ENCODE data around the gene LRMDA.
"Not testable (repeated sequence)": the region's sequence is repeated elsewhere in the genome, so short reads cannot be mapped to it uniquely, and the experiment has no call there.

The LRMDA gene

DNA sequence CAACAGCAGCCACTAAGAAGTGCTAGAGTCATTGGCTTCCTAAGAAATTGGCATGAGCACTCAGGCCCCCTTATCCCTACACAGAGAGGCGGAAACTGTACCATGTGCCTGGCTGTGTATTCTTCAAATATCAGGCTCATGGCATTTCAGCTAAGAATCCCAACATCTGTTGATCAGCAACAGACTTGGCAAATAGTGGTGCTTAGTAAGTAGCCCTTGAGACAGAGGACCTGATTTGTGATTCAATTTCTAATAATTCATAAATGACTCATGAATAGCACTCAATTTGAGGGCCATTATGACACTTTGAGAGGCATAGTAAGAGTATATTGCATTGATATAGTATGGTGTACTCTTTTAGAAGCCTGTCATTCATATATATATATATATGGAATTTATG, 309.1 kb downstream of the LRMDA start:
- DNase-seq (ENCODE audit: low read depth, low spot score), result no peak

DNA sequence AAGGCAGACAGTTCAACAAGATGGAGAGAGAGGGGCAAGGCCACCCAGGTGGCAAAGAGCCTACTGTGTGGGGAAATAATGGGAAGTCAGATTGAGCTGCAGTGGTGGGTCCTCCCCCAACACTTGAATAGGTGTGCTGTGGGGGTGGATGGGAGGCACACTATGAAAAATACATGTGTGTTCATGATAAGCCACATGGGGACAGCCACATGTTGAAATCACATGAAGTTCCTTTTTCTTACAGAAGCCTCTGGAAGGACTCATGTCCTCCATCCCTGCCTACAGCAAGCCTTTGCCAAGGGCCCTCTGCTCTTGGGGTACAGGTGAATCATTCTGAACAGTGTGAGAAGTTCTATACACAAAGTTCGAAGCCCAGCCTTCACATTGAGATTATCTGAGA, 310.9 kb downstream of the LRMDA start:
- DNase-seq (ENCODE audit: low read depth, low spot score), result no peak

DNA sequence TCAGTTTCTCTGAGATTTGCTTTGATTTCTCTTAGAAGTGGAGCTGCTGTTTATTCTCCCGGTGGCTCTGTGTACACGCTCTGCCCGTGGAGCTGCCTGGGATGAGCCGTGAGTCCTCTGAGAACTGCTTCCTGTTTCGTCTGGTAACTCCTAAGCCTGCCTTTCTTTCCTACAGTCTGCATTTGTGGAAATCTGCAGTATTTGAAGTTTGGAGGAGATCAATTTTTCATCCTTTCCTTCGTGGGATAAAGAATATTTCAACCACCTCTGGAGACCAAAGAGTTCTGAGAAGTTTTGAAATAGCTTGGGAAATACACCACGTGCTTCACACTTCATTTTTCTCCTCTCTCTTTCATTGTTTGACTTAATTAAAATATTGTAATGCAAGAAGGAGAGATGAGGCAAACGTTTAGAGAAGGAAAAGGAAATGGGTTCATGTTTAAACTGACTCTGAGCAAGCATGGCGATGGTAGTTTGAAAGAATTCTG, 311.9 kb downstream of the LRMDA start:
- DNase-seq (ENCODE audit: low read depth, low spot score), result no peak

DNA sequence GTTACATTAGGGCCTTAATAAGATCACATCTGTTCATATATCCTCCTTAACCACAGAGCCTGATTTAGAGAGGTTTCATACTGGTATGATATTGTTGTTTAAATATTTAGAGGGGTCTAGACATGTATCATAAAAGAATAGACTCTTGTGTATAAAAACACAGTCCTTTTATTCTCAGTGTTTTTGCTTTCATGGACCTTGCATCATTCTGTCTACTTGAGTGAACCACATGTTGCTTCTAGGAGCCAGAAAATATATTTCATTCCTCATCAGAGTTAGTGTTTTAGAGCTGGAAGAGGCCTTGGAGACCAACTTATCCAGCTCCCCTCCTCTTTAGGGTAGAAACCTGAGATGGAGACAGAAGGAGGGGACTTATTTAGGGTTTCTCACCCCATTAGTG, 312.8 kb downstream of the LRMDA start:
- no peak for DNase-seq (ENCODE audit: low read depth, low spot score)

DNA sequence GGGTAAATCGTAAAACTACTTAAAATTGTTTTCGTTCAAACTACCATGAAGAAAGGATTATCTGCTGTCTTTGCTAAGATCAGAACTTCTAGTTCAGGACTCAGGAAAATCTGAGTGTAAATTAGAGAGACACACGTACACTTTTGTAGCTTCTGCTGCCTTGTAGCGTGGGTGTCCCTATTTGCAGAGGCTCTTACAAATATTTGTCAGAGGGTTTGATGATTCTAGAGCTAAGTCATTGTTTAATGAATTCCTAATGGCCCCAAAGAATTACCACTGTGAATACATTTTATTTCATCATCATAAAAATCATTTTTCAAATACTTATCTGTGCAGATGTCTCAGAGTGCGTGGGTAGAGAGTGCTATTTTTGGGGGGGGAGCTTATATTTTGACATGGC, 314.9 kb downstream of the LRMDA start:
- DNase-seq (ENCODE audit: low read depth, low spot score), result no peak

DNA sequence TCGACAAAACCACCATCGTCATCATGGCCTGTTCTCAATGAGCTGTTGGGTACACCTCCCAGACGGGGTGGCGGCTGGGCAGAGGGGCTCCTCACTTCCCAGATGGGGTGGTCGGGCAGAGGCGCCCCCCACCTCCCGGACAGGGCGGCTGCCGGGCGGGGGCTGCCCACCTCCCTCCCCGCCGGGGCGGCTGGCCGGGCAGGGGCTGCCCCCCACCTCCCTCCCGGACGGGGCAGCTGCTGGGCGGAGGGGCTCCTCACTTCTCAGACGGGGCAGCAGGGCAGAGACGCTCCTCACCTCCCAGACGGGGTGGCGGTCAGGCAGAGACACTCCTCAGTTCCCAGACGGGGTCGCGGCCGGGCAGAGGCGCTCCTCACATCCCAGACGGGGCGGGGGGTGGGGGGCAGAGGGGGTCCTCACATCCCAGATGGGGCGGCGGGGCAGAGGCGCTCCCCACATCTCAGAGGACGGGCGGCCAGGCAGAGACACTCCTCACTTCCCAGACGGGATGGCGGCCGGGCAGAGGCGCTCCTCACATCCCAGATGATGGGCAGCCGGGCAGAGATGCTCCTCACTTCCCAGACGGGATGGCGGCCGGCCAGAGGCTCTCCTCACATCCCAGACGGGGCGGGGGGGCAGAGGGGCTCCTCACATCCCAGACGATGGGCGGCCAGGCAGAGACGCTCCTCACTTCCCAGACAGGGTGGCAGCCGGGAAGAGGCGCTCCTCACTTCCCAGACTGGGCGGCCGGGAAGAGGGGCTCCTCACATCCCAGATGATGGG, 318.9 kb downstream of the LRMDA start:
- DNase-seq (ENCODE audit: low read depth, low spot score), result not testable (repeated sequence)

DNA sequence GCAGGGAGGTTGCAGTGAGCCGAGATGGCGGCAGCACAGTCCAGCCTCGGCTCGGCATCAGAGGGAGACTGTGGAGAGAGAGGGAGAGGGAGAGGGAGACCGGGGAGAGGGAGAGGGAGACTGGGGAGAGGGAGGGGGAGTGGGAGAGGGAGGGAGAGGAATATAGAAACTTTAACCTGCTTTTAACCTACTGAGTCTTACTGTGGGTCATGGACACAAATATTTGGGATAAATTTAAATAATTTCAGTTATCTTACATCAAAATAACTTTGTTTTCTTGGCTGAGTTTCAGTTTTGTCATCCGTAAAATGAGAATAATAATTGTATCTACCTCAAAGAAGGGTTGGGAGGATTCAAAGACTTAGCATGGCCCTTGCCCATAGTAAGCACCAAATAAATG, 319.8 kb downstream of the LRMDA start:
- no peak for DNase-seq (ENCODE audit: low read depth, low spot score)

DNA sequence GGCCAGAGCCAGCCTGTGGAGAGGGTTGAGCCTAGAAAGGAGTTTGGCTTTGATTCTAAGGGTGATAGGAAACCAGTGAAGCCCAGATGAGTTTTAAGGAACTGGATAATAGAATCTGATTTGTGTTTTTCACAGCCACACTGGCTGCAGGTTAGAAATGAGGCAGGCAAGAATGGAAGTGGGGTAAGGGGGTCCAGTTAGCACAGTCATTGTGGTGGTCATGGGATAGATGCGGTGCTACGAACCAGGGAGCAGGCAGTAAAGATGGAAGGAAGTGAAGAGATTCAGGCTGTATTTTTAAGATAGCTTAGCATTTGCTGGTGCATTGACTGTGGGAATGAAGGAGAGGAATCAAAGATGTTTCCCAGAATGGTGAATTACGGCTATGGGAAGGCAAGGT, 322.2 kb downstream of the LRMDA start:
- DNase-seq (ENCODE audit: low read depth, low spot score), result no peak

DNA sequence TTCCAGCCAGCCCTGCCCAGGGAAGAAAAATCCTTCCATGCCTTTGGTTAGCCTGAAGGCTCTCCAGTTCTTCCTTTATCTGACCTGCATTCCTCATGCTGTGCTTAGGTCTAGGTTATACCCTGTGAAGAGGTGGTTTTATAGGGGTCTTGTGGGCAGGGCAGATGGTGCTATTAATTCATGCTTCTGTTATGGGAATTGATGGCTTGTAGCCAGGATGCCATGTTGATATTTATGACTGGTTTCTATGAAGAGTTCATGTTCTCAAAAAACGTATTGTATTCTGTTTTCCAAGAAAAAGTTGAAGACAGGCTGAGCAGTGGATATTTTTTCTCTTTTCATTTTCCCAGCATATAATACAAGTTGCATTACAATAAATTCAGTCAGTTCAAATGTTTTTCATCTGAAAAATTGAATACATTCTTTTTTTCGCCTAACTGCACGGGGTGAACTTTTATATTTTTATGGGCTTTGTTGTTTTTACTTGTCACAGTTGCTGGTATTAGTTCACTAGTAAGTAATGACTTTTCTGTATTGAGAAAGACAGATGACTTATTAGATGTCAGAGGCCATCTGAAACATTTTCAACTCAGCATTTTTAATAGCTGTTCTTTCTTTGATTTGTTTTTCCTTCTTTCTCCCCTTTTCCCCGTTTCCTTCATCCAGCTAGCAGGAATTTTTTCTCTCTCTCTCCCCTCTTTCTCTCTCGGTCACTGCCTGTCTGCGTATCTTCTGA, 322.8 kb downstream of the LRMDA start:
- no peak for DNase-seq (ENCODE audit: low read depth, low spot score)

DNA sequence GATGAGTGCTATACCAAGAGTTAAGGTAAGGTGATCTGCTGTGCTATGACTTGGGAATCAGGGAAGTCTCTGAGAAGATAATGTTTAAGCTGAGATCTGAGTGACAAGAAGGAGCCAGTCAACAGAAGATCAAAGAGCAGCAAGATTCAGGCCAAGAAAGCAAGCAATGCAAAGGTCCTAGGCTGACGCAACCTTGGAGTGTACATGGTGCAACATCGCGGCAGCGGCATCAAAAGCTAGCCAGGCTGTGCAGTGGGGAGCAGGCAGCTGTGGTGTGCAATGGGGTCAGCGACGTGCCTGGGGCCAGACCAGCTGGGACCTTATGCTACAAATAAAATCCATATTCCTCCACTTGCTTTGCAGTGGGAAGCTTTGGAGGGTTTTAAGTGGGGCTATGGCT, 324.1 kb downstream of the LRMDA start:
- DNase-seq (ENCODE audit: low read depth, low spot score), result no peak

DNA sequence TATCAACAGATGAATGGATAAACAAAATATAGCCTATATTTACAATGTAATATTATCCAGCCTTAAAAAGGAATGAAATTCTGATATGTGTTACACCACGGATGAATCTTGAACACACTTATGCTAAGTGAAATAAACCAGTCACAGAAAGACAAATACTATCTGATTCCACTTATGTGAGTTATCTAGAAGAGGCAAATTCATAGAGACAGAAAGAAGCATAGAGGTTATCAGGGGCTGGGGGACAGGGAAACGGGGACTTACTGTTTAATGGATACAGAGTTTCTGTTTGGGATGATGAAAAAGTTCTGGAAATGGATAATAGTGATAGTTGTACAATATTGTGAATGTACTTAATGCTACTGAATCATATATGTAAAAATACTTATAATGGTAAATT, 329.9 kb downstream of the LRMDA start:
- no peak for DNase-seq (ENCODE audit: low read depth, low spot score)

DNA sequence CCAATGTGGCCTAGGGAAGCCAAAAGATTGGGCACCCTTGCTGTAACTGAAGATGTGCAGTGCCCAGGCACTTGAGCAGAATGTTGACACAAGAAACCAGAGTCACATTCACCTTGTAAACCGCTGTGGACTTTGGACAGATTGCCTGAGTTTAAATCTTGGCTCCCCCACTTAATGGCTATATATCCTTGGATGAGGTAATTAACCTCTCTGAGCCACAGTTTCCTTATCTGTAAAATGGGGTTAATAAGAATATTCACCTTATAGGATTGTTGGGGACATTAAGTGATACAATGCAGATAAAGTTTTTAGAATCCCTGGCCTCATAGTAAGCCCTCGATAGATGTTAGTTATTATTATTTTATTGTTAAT, 331.0 kb downstream of the LRMDA start:
- no peak for DNase-seq (ENCODE audit: low read depth, low spot score)

DNA sequence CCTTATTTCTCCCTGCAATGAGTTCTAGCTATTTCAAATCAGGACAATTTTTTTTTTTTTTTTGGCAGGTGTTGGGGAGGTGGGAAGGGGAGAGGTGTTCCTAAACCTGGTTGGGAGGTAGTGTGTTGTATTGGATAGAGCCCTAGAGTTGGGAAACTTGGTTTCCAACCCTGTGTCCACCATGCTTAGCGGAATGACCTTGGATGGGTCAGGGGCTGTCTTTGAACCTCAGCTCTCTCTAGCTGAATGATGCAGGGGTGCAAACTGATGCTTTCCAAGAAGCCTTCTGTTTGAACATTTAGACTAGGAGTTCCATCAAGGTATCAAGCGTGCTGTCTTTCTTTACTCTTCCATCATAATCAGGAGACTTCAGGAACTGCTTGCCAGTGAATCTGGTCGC, 332.2 kb downstream of the LRMDA start:
- no peak for DNase-seq (ENCODE audit: low read depth, low spot score)

DNA sequence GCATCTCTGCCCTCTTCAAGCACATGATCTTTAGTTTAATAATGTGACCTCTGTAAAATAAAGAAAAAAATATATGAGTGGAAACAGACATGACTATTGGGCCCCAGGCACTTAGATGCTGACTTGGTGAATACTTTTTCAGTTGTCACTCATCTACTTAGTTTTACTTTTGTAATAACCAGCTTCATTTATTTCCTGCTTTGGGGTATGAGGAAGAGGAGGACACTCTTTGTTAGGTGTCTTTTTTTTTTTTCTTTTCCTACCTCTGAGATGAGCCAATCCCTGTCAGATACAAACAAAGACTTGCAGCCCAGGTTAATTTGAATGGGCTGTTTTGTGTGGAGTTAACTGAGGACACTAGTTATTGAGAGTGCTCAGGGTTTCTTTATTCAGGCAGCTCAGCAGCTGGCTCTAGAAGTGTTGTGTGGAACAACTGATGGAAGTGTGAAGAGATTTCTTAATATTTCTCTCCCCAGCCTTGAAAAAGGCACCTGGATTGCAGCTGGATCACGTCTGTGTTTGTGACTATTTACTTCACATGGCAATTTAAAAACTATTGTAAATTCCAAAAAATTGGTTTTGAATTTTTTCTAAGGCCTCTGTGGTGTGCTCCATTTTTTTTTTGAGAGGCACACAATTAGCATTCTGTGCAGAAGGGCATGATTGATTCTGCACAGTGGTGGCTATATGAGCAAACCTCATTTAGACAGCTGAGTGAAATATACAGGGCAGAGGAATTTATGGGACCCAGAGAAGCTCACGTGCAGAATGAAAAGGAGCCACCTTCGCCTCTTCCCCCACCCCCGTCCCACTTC, 333.8 kb downstream of the LRMDA start:
- DNase-seq (ENCODE audit: low read depth, low spot score), result no peak

DNA sequence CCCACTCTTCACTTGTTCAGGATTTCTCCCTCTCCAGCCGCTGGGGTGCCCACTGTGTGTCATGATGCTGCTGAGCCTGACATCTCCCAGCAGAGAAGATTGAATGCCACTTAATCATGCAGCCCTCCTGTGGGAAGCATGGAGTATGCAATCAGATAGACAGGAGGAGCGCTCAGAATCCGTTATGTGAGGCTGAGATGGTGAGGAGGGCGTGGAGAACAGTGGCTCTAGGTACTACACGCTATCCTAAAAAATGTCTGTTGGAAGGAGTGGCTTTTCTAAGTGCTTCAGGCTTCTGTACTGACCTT, 334.3 kb downstream of the LRMDA start:
- no peak for DNase-seq (ENCODE audit: low read depth, low spot score)

DNA sequence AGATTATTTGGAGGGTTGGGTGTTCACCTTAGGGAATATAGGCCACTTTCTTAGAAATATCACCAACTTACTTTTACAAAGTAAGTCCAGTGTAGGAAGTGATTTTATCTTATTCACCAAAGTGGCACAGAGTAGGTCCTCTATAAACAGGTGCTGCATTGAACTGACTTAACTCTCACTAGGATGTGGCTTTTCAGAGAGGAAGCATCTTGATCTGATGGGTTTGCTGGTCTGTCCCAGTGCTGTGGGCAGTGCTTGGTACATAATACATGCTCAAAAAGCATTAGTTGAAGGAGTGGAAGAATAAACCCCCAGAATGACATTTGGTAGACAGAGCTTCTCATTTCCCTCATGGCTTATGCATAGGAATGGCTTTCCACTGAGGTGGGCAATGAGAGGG, 334.7 kb downstream of the LRMDA start:
- DNase-seq (ENCODE audit: low read depth, low spot score), result no peak

DNA sequence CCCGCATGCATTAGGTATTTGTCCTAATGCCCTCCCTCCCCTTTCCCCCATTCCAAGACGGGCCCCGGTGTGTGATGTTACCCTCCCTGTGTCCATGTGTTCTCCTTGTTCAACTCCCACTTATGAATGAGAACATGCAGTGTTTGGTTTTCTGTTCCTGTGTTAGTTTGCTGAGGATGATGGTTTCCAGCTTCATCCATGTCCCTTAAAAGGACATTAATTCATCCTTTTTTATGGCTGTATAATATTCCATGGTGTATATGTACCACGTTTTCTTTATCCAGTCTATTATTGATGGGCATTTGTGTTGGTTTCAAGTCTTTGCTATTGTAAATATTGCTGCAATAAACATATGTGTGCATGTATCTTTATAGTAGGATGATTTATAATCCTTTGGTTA, 335.3 kb downstream of the LRMDA start:
- DNase-seq (ENCODE audit: low read depth, low spot score), result not testable (repeated sequence)

DNA sequence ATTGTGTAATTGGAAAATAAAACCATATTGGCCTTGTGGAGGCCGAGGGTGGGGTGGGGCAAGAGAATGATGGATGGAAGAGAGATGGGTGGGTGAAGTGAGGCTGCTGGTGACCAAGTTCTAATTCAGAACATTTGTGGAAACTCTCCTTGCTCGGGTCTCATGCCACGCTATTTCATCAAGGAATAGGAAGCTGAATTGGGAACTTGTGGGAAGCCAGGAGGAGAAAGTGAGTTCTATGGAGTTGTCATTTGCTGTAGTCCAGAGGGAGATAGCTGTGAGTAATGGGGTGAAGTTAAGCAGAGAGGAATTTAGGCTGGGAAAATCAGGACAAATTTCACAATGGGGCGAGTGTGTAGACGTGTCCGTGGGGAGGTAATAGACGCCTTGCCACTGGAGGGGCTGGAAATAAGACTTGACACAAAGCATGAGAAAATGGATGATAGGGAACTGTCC, 339.2 kb downstream of the LRMDA start:
- no peak for DNase-seq (ENCODE audit: low read depth, low spot score)

DNA sequence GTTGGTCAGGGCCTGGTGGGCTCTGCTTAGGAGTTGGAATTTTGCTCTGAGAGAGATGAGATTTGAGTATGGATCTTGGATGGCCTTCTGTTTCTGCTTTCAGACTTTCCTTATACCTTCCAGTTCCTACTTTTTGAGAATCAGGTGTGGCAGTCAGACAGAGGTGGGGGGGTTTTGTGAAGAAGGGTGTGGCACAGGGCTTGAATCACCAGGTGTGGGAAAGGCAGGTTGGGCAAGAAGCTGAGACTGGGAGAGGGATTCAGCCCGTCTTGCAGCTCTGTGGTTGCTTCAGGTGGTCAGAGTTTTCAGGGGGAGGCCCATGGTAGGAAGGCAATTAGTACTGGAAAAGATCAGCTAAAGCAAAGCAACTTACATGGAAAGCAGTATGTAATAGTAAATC, 340.2 kb downstream of the LRMDA start:
- no peak for DNase-seq (ENCODE audit: low read depth, low spot score)

DNA sequence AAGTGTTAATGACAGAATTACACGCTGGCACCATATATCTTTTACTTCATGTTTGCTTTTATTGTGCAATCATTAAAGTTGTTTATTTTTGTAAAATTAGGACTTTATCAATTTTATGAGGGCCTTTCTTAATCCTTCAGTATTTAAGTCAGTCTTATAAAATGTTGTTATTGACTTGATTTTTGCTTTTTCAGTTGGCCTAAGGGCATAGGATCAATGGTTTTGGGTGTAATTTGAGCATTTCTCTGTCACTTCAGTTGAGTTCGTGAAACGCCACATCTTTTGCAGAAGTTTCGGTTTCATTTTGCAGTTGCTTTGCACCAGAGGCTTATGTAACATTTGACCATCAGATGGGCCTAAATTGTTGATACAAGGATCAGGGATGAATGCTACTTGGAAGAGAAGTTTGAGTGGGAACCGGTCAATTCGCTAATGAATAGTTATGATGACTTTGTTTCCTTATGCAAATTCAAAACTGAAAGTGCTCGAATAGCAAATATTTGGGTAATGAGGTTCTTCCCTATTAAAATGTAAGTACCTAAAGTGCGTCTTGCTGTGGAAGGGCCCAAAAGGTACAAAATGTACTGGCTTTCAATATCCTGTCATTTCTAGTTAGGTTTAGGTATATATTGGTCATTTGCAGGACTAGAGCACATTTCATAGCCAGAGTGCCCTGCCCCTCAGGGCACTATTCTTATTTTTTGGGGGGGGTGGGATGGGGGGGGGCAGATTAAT, 340.9 kb downstream of the LRMDA start:
- no peak for DNase-seq (ENCODE audit: low read depth, low spot score)

DNA sequence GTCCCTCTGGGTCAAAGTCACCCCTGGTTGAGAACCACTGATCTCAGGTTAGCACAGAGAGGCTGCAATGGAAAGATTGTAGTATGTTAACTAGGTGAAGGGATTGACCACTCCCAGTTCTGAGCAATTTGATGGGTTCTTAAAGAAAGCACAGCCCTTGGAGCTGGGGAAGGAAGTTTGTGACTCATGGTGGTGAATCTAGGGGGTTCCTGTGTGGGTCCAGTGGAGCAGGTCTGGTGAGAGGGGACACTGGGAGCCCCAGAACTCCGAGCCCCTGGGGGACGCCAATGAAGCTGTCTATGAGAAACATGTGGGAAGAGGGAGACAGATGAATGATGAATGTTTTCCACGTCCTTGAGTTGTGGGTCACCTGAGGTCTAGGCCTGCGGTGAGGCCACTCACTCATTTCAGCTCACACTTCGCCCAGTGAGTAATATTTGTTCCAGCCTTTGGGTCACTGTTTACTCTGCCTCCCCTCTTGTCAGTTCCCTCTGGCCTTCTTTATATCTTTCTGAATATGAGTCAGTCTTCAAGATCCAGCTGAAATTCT, 341.9 kb downstream of the LRMDA start:
- no peak for DNase-seq (ENCODE audit: low read depth, low spot score)

Measured in activated naive CD8-positive, alpha-beta T cell treated with anti-CD3 and anti-CD28 coated beads, Interleukin-2, amount 50 U/mL, for 16 hours (primary cell).